HepG2 (cell line): ENCODE data around the gene TIMM10. TPM values are rescaled to one million over a fixed set of nuclear protein-coding genes. Genes with fewer than 3 reads are reported as not detected.

Source experiments
- AHDC1 ChIP-seq: sonication (generic); formaldehyde crosslinking; IDR thresholded peaks from 2 replicates; pipeline ENCODE4 v1.5.1; 2020; ENCODE audit warnings: mild to moderate bottlenecking, missing genetic modification reagents, borderline replicate concordance
- BORCS8-MEF2B ChIP-seq: sonication (generic); formaldehyde crosslinking; IDR thresholded peaks from 2 replicates; pipeline ENCODE4 v1.8.0; 2022; ENCODE audit warnings: mild to moderate bottlenecking, missing genetic modification reagents
- DPF2 ChIP-seq: sonication (generic); formaldehyde crosslinking; IDR thresholded peaks from 2 replicates; pipeline ENCODE4 v1.4.0; 2020; ENCODE audit warnings: mild to moderate bottlenecking, low read depth, missing genetic modification reagents, borderline replicate concordance
- FOXJ3 ChIP-seq: sonication (generic); formaldehyde crosslinking; IDR thresholded peaks from 2 replicates; pipeline ENCODE4 v1.4.0; 2020; ENCODE audit warnings: missing genetic modification reagents, mild to moderate bottlenecking, borderline replicate concordance
- GZF1 ChIP-seq: sonication (generic); formaldehyde crosslinking; IDR thresholded peaks from 2 replicates; pipeline ENCODE4 v1.5.1; 2020; ENCODE audit warnings: mild to moderate bottlenecking, missing genetic modification reagents
- HMG20B ChIP-seq: conservative IDR thresholded peaks from 2 replicates; pipeline ENCODE4 v1.6.1; 2016; ENCODE audit warnings: missing genetic modification reagents, missing compliant biosample characterization
- ISL2 ChIP-seq: sonication (generic); formaldehyde crosslinking; IDR thresholded peaks from 2 replicates; pipeline ENCODE4 v1.5.0; 2020; ENCODE audit warnings: missing genetic modification reagents
- MAFF ChIP-seq: IDR thresholded peaks from 2 replicates; pipeline ENCODE4 v1.6.1; 2011; ENCODE audit warnings: low read depth, low read length, improper control_type of control experiment
- MBNL3 ChIP-seq: fragments of 250-450 bp; sonication (Bioruptor Pico); conservative IDR thresholded peaks from 2 replicates; pipeline ENCODE4 v1.8.0; 2022; ENCODE audit warnings: mild to moderate bottlenecking, inconsistent platforms
- REL ChIP-seq: sonication (generic); formaldehyde crosslinking; conservative IDR thresholded peaks from 2 replicates; pipeline ENCODE4 v1.8.0; 2022; ENCODE audit warnings: mild to moderate bottlenecking, missing genetic modification reagents, moderate library complexity
- THAP8 ChIP-seq: sonication (generic); formaldehyde crosslinking; IDR thresholded peaks from 2 replicates; pipeline ENCODE4 v1.5.1; 2020; ENCODE audit warnings: missing genetic modification reagents, mild to moderate bottlenecking, borderline replicate concordance
- ZFP82 ChIP-seq: sonication (generic); formaldehyde crosslinking; IDR thresholded peaks from 2 replicates; pipeline ENCODE4 v1.5.1; 2020; ENCODE audit warnings: mild to moderate bottlenecking, missing genetic modification reagents, borderline replicate concordance
- ZFP90 ChIP-seq: sonication (generic); formaldehyde crosslinking; IDR thresholded peaks from 2 replicates; pipeline ENCODE4 v1.8.0; 2022; ENCODE audit warnings: missing genetic modification reagents, mild to moderate bottlenecking, inconsistent platforms, borderline replicate concordance
- ZNF121 ChIP-seq: sonication (generic); formaldehyde crosslinking; IDR thresholded peaks from 2 replicates; pipeline ENCODE4 v1.5.0; 2020; ENCODE audit warnings: mild to moderate bottlenecking, missing genetic modification reagents
- ZNF792 ChIP-seq: IDR thresholded peaks from 2 replicates; pipeline ENCODE4 v1.6.1; 2016
- polyA plus RNA-seq, 8 experiments: library from polyadenylated mRNA; depleted of rRNA in 3 of 8; stranded (reverse) in 7 of 8; unstranded in 1 of 8; fragments of >200 nt; fragmentation: Illumina TruSeq in 4 of 8; extraction: Trizol in 4 of 8; gene quantifications; 2 replicates each; pipeline versions ENCODE4 v1.2.1 to v1.2.3, GENCODE V29; 2011 to 2016; ENCODE audit warnings: low read depth in 4 of 8, missing spikeins in 1 of 8, mixed read lengths in 1 of 8; ENCODE audit not compliant: insufficient read depth in 1 of 8
- total RNA-seq, 5 experiments: library from RNA; depleted of rRNA; stranded (reverse); fragments of >200 nt; fragmentation: Illumina TruSeq; extraction: Trizol; gene quantifications; 2 replicates each; pipeline ENCODE4 v1.2.3, GENCODE V29; 2016; ENCODE audit warnings: low read depth in 1 of 5
- TF ChIP-seq, protein P1 (sequence below): IDR thresholded peaks from 2 replicates; pipeline ENCODE4 v1.6.1; 2016; ENCODE audit warnings: mild to moderate bottlenecking
- TF ChIP-seq, protein P2 (sequence below): fragments of 450-650 bp; IDR thresholded peaks from 2 replicates; pipeline ENCODE4 v1.6.1; 2017; ENCODE audit warnings: mild to moderate bottlenecking
- TF ChIP-seq, protein P3 (sequence below): sonication (generic); formaldehyde crosslinking; IDR thresholded peaks from 2 replicates; pipeline ENCODE4 v1.5.0; 2020; ENCODE audit warnings: mild to moderate bottlenecking, missing genetic modification reagents

The TIMM10 gene
- total and polyA plus RNA-seq, 2 of the 13 experiments (the other 11 are each of a cell fraction or from before 2014, with no cell fraction given) = 67.8 to 82.2 TPM

DNA sequence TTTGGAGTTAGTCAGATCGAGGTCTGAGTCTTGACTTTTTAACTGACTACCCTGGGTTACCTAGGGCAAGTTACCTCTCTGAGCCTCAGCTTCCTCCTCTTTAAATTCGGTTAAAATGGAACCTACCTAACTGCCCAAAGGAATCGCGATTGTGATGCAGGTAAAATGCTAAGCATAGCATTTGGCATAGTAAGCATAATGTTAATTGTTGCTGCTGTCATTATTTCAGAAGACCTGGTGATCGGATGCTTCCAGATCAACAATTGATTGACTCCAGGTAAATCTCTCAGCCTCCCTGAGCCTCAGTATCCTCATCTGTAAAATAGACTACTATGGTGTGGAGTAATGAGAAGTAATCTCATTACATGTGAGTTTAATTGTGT, 14.5 kb downstream of the TIMM10 start (continued):
- TF ChIP-seq, protein P1, sequence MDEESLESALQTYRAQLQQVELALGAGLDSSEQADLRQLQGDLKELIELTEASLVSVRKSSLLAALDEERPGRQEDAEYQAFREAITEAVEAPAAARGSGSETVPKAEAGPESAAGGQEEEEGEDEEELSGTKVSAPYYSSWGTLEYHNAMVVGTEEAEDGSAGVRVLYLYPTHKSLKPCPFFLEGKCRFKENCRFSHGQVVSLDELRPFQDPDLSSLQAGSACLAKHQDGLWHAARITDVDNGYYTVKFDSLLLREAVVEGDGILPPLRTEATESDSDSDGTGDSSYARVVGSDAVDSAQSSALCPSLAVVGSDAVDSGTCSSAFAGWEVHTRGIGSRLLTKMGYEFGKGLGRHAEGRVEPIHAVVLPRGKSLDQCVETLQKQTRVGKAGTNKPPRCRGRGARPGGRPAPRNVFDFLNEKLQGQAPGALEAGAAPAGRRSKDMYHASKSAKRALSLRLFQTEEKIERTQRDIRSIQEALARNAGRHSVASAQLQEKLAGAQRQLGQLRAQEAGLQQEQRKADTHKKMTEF = no peak
- TF ChIP-seq DPF2 (CRISPR knock-in tag) (no peak), THAP8 (no peak), BORCS8-MEF2B (no peak), MAFF (peak; percentile 64), ZFP82 (CRISPR knock-in tag) (no peak), HMG20B (no peak), ZNF792 (no peak), ZFP90 (0 out of 2 replicates have a peak, but pooled peaks have one; percentile 7), FOXJ3 (0 out of 2 replicates have a peak, but pooled peaks have one; percentile 44), AHDC1 (CRISPR knock-in tag) (no peak), ZNF121 (CRISPR knock-in tag) (no peak), ISL2 (CRISPR knock-in tag) (0 out of 2 replicates have a peak, but pooled peaks have one; percentile 8), REL (CRISPR knock-in tag) (no peak), GZF1 (CRISPR knock-in tag) (no peak), MBNL3 (CRISPR knock-in tag) (no peak)
- TF ChIP-seq, protein P2, sequence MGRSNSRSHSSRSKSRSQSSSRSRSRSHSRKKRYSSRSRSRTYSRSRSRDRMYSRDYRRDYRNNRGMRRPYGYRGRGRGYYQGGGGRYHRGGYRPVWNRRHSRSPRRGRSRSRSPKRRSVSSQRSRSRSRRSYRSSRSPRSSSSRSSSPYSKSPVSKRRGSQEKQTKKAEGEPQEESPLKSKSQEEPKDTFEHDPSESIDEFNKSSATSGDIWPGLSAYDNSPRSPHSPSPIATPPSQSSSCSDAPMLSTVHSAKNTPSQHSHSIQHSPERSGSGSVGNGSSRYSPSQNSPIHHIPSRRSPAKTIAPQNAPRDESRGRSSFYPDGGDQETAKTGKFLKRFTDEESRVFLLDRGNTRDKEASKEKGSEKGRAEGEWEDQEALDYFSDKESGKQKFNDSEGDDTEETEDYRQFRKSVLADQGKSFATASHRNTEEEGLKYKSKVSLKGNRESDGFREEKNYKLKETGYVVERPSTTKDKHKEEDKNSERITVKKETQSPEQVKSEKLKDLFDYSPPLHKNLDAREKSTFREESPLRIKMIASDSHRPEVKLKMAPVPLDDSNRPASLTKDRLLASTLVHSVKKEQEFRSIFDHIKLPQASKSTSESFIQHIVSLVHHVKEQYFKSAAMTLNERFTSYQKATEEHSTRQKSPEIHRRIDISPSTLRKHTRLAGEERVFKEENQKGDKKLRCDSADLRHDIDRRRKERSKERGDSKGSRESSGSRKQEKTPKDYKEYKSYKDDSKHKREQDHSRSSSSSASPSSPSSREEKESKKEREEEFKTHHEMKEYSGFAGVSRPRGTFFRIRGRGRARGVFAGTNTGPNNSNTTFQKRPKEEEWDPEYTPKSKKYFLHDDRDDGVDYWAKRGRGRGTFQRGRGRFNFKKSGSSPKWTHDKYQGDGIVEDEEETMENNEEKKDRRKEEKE = no peak
- TF ChIP-seq, protein P3, sequence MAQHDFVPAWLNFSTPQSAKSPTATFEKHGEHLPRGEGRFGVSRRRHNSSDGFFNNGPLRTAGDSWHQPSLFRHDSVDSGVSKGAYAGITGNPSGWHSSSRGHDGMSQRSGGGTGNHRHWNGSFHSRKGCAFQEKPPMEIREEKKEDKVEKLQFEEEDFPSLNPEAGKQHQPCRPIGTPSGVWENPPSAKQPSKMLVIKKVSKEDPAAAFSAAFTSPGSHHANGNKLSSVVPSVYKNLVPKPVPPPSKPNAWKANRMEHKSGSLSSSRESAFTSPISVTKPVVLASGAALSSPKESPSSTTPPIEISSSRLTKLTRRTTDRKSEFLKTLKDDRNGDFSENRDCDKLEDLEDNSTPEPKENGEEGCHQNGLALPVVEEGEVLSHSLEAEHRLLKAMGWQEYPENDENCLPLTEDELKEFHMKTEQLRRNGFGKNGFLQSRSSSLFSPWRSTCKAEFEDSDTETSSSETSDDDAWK (CRISPR knock-in tag) = no peak
